Measurements from ENCODE around the gene FOS.

- TF ChIP-seq POLR2AphosphoS5 (IDR thresholded peaks at IDR 0.05; ENCODE audit: insufficient read depth in 1 of 2, low read depth in 1 of 2): no peak
- no peak for TF ChIP-seq POLR2A (IDR thresholded peaks at IDR 0.05)
- no peak for TF ChIP-seq CTCF (IDR thresholded peaks at IDR 0.05)
Measured at GRCh38 chr14:75311356-75311755, 32.7 kb downstream of the FOS start.
